ENCODE data around the gene HOXA4. TPM values are rescaled to one million over a fixed set of nuclear protein-coding genes. Genes with fewer than 3 reads are reported as not detected.

HOXA4 gene
- total RNA-seq, 1 donor from 2014 or later, result not detected

DNA sequence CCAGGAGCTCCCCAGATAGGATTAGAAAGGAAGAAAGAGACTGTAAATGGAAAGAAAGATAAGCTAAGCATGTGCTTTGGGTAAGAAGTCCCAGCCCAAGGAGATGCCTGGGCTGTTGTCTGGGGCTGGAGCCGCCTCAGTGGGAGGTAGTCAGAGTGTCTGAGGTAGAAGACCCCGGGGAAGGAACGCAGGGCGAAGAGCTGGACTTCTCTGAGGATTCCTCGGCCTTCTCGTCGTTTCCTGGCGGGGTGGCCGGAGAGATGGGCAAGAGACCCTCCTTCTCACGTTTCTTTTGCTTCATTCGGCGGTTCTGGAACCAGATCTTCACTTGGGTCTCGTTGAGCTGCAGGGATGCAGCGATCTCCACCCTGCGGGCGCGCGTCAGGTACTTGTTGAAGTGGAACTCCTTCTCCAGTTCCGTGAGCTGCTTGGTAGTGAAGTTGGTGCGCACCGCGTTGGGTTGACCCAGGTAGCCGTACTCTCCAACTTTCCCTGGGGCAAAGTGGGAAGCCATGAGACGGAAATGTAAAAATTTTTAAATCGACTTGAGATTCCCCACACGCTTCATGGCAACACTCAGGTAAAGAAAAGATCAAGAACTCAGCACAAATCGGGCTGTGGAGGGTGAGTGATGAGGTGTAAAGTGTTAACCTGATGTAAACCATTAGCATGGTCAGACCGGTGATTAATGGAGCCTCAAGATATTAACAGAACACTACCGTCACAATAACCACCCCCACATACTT is 36.1 kb downstream of the HOXA4 start:
- DNase-seq, result no peak

DNA sequence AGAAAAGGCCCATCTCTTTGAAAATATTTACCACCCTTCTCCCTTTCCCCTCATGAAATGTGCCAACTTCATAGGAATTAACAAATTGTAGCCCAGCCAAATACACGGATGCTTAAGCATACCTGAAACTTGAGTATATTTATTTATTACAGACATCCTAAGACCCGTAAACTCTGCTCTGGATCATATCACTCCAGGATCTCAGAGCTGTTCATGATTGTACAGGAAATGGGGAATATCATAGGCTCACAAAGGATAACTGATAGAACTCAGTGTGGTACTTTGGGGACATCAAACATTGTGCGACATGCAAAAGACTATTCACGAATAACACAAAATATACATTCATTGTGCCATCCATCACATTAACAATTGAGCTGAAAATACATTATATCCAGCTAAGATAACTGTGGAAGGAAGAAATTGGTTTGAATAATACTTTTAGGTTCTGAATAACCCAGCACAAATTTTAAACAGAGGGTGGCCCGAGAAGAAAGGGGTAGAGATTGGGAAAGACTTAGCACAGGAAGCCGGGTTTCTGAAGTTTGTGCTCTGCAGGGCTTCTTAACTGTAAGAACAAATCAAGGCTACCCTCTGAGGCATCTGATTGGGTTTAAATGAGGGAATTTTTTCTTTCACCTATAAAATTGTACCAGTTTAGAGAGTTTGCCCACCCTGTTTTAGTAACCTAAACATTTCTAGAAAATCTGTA is 37.2 kb downstream of the HOXA4 start:
- DNase-seq, result no peak

- no peak for DNase-seq
These were observed 37.8 kb downstream of the HOXA4 start for GRCh38 chr7:27092819-27093110.

DNA sequence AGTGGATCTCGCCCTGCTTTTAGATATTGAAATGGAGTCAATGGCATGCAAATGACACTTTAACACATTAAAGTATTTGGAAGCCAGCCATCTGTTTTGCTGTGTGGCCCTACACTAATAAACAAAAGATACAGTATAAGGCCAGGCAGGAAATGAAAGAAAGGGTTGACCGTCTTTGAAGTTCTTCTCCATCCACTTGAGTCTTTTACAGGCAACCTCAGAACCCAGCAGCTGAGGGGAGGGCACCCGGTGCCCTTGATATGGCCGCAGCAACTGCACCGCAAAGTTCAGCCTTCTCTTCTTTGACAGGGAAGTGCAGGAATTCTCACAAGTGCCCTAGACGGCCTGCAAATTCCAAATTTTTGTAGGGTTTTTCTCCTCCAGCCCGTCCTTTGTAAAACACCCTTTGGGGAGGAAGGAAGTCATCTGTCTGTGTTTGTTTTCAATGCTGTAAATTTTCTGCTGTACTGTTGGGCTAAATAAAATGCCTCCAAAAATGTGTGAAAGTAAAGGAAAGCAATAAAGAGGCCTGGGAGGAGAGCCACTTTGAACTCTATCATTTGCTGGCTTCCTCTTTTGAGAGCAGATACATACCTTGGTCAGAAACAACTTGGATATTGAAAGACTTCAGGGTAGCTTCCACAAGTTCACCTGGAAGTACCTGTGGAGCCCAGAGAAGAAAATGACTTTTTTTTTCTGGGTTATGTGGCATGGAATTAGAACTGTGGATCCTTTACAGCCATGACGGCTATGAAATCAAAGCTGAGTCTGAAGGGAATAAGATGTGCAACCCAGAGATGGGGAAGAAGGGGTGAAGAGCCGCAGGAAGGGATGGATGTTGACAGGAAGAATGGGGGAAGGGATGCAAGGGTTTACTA is 38.4 kb downstream of the HOXA4 start:
- DNase-seq, result no peak

- DNase-seq, result no peak
These were observed 39.5 kb downstream of the HOXA4 start for GRCh38 chr7:27091105-27091504.

GRCh38 chr7:27088002-27088922 is 42.3 kb downstream of the HOXA4 start:
- DNase-seq, result no peak

DNA sequence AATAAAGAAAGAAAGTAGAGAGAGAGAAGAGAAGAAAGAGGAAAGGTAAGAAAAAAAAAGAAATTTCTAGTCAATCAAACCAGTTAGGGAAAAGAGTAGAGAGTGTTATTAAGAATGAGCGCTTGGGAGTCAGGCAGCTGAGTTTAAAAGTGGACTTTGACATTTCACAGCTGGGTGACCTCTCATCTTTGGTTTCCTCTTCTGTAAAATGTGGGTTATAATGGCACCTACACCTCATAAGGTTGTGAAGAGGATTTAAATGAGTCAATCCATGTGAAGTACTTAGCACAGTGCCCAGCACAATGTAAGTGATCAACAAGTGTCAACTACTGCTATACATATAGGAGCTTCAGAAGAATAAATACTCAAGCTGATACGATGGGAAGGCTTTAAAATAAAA is 46.9 kb downstream of the HOXA4 start:
- DNase-seq, result no peak

GRCh38 chr7:27082171-27082570 is 48.4 kb downstream of the HOXA4 start:
- DNase-seq, result no peak

DNA sequence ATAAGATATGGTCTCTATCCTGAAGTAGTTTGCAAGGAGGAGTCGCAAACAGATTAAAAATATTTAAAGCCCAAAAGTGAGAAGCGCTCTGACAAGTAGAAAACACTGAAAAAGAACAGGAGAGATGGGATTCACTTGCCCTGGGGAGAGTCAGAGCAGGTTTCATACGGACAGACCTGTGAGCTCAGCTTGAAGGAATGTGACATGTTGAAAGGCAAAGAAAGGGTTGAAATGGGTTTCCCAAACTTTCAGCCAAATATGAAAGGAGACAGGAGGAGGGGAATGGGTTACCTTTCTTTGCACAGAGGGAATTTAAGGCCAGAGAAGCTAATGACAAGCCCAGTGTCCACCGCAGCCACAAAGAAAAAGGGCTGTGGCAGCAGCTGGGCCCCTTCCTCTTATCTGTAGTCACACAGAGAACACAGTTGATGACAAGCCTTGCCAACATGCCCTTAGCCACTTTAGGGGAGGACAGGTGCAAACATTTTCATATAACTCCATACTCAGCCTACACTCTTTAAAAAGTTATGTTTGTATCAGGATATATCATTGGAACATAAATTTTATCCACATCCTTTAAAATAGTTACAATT is 49.6 kb downstream of the HOXA4 start:
- DNase-seq, result no peak

GRCh38 chr7:27079234-27079975 is 51.2 kb downstream of the HOXA4 start:
- DNase-seq, result no peak

DNA sequence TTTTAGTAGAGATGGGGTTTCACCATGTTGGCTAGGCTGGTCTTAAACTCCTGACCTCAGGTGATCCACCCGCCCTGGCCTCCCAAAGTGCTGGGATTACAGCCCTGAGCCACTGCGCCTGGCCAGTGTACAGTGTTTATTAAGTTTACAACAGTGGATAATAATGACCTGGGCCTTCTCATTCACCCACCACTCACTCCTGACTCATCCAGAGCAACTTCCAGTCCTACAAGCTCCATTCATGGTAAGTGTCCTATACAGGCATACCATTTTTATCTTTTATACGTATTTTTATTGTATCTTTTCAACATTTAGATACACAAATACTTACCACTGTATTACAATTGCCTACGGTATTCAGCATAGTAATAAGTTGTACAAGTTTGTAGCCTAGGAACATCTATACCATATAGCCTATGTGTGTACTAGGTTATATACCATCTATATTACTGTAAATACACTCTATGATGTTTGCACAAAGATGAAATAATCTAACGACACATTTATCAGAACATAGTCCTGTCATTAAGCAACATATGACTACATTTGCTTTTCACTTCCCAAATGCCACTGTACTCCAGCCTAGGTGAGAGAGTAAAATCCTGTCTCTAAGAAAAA is 51.8 kb downstream of the HOXA4 start:
- no peak for DNase-seq

Small RNAs within 50 kb of the gene (small RNA-seq; reads per million reads assigned to genes)
- gene AC004080.5 (ENCODE audit: low replicate concordance) (not detected), gene RF01977 (ENCODE audit: low replicate concordance) (not detected)

Other genes with a start within 250 kb of the HOXA4 start
- not detected for gene HOXA1, start 34.8 kb downstream of the HOXA4 start, total RNA-seq
- gene HOXA2, start 28.1 kb downstream of the HOXA4 start, total RNA-seq, result not detected
- 0.21 TPM for gene HOXA5, start 12.9 kb upstream of the HOXA4 start, total RNA-seq
- gene HOXA6, start 17.0 kb upstream of the HOXA4 start, total RNA-seq, result not detected
- 2.4 TPM for gene HOXA3, start 21.8 kb upstream of the HOXA4 start, total RNA-seq
- gene HOXA7, start 25.9 kb upstream of the HOXA4 start, total RNA-seq, result not detected
- gene HOXA9, start 34.8 kb upstream of the HOXA4 start, total RNA-seq, result not detected
- gene HOXA10, start 43.6 kb upstream of the HOXA4 start, total RNA-seq, result not detected
- not detected for gene HOXA11, start 54.5 kb upstream of the HOXA4 start, total RNA-seq
- gene HOXA13, start 69.3 kb upstream of the HOXA4 start, total RNA-seq, result not detected
- gene EVX1, start 112.0 kb upstream of the HOXA4 start, total RNA-seq, result not detected